NCI-H1417 (cell line): ENCODE data around the gene MYO1C.
"Not testable (repeated sequence)": the region's sequence is repeated elsewhere in the genome, so short reads cannot be mapped to it uniquely, and the experiment has no call there.

Experiments used
- DNase-seq, 3 experiments: peaks; one replicate each; lab custom pipeline; 2025; lab: John Stamatoyannopoulos, UW

Gene MYO1C

DNA sequence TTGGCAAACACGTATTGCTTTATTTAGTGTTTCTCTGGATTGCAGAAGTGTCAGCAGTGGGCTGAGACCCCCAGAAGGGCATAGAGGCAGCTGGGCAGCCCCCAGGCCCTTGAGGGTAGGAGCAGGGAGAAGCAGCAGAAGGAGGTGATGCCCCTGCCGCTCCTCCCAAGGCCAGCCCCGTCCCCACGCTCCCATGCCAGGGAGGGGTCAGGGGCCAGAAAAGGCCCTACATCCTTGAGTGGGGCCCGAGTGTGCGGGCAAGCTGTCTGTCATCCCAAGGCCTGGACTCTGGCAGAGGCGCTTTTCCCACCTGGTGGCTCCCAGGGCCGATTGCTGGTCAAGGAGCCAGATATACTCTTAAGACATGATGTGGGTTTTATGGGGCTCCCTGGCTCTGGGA is 28.3 kb downstream of the MYO1C start:
- no peak for DNase-seq

DNA sequence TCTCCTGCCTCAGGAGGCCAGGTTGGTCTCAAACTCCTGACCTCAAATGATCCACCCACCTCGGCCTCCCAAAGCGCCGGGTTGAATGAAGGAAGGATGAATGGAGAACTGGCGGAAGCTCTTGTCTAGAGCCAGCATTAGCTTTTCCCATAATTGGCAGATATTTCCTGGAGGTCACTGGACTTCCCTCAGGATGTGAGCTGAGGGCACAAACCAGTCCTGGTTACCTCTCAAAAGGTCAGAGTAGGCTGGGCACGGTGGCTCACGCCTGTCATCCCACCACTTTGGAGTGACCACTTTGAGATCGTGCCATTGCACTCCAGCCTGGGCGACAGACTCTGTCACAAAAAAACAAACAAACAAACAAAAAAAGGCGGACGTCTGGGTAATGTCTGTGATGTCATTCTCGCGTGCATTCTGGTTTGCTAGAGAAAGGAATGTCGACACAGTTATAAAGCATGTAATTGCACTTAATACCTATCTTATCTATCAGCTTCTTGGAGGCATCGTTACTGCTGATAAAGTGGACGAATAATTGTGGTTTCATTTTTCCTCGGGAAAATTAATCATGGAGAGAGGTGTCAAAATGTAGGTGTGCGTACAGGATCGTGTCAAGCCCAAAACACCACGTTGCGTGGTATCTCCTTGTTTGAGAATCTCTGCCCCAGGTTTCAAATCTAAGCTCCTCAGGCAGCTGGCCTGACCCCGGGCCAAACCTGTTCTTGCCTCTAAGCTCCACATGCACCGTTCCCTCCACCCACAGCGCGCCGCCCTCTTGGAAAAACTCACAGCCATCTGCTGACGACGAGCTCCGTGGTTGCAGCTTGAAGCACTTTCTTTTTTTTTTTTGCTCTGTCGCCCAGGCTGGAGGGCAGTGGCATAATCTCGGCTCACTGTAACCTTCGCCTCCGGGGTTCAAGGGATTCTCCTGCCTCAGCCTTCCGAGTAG is 30.0 kb downstream of the MYO1C start:
- DNase-seq = peak in 2 of 3 experiments; percentile 3 to 19

DNA sequence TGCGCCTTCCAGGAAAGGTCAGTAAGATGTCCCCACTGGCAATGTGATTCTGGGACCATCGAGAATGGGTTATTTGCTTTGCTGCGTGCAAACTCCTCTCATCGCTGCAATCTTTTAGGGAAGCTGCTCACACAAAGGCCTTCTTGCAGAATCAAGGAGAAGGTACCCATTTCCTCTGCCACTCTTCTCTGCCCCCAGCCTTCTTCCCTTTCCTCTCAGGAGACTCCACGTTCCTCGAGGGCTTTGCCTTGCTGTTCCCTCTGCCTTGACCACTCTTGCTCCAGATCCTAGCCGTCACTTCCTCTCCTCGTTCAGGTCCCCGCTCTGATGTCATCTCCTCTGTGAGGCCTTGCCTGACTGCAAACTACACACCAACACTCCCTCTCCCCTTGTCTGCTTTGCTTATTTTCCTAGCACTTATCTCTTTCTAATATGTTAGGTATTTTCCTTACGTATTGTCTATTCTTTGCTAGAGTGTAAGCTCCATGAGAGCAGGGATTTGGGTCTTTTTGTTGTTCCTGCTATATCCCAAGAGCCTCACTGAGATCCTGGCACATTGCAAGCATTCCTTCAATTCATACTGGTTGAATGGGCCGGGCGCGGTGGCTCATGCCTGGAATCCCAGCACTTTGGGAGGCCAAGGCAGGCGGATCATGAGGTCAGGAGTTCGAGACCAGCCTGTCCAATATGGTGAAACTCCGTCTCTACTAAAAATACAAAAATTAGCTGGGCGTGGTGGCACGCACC is 31.1 kb downstream of the MYO1C start:
- no peak for DNase-seq

DNA sequence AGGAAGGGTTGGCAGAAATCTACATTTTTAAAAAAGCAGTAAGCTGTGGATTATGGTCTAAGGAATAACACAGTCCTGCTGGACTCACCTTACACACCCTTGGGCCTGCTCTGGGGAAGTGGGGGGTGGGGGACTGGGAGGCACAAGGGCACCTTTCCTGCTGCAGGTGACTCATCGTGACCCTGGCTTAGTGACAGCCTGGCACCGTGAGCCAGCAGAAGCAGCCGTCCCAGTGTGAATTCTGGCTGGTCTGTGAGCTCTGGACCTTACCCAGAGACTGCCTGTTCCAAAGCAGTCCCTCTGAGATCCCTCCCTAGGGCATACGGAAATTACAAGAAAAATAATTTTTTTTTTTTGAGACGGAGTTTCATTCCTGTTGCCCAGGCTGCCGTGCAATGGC is 32.3 kb downstream of the MYO1C start:
- DNase-seq = no peak

DNA sequence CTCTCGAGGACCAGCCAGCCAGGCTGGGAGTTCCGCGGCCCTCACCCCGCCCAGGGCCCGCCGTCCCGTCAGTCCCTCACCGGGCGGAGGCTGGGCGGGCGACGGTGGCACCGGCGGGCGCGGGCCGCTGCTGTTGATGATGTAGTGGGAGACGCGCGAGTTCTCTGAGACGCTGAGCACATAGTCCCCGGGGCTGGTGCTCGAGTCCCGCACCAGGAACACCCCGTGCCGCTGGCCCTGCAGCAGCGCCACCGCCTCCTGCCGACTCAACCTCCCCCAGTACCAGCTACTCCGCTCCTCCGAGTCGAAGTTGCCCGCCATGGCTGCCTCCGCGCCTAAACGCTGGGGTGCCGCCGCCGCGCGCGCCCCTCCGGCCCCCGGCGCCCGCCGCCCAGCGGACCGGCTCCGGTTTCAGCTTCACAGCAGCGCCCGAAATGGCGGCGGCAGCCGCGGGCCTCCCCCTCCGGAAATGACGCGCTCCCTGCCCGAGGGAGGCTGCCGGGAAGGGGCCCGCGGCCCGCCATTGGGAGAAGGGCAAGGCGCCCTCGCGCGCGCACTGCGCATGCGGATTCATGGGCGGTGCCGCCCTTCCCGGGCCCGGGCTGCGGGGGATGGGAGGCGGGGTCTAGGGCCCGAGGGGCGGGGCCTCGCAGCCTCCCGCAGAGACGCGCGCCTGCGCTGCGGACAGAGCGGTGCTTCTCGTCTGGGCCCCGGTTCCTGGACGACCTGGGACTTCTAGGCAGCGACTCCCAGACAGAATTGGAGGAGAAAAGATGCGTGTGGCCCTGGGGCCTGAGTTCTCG is 36.5 kb downstream of the MYO1C start, which contains the start of gene CRK:
CRK (minus strand) TSS at position 436 of the 803 bp plus-strand sequence; CDS start at position 321, 115 bp downstream.
- DNase-seq = peak; percentile 92 to 93 (median 93)

DNA sequence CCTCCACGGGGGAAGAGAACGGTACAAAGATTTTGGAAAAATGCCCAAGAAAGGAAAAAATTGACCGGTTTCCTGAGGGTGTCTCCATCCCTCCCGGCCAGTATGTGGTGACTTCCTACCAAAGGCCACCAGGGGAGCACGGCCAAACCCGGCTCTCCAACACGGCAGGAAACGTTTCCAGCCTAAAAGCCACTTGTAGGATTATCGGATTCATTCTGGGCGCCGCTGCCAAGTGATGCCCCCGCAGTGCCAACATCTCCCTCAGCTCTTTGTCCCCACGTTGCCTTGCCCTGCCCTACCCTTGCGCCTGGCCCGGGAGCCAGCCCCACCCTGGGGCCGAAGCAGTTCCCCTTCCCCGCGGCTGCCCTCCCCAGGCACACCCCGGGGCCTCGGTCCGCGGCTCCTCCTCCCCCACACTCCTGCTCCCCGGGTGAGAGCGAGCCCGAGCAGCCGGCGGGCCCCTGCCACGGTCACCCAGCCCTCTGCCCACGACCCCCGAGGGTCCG is 37.1 kb downstream of the MYO1C start:
- peak; percentile 16 to 60 (median 53) for DNase-seq

DNA sequence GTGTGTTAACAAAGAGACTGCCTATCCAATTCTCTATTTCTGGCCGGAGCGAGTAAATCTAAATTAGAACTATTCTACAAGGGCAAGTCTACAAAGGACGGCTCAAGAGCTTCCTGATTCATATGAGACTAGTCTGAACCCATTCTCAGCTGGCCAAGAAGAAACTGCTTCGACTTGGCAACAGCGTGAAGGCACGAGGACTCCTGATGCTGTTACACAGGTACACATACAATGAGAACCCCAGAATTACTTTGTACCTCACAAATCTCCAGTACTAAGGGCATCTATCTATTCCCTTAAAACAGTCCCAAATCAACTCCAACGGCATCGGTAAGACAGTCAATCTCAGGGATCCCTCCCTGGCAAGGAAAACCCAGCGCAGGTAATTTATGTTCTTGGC is 37.9 kb downstream of the MYO1C start:
- no peak for DNase-seq

DNA sequence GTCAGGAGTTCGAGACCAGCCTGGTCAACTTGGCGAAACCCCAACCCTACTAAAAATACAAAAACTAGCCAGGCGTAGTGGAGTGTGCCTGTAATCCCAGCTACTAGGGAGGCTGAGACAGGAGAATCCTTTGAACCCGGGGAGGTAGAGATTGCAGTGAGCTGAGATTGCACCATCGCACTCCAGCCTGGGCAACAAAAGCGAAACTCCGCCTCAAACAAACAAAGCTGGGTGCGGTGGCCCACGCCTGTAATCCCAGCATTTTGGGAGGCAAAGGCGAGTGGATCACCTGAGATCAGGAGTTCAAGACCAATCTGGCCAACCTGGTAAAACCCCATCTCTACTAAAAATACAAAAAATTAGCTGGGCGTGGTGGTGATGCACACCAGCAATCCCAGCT is 38.8 kb downstream of the MYO1C start:
- DNase-seq = not testable (repeated sequence)

DNA sequence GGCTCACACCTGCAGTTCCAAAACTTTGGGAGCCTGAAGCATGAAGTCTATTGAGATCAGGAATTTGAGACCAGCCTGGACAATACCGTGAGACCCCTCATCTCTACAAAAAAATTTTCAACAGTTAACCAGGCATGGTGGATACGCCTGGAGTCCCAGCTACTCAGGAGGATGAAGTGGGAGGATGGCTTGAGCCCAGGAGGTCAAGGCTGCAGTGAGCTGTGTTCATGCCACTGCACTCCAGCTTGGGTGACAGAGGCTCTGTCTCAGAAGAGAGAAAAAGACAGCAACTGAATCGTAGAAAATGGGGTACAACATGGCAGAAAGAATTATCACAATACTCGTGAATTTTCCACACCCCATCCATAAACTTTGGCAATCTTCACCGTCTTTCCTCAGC is 39.6 kb downstream of the MYO1C start:
- DNase-seq = no peak

DNA sequence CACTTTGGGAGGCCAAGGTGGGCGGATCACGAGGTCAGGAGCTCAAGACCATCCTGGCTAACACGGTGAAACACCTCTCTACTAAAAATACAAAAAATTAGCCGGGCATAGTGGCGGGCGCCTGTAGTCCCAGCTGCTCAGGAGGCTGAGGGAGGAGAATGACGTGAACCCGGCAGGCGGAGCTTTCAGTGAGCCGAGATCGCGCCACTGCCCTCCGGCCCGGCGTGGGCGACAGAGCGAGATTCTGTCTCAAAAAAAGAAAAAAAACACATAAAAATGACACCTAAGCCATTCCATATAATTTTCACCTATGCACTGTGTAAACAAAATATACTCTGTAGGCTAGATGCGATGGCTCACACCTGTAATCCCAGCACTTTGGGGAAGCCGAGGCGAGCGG is 42.2 kb downstream of the MYO1C start:
- DNase-seq = not testable (repeated sequence)

DNA sequence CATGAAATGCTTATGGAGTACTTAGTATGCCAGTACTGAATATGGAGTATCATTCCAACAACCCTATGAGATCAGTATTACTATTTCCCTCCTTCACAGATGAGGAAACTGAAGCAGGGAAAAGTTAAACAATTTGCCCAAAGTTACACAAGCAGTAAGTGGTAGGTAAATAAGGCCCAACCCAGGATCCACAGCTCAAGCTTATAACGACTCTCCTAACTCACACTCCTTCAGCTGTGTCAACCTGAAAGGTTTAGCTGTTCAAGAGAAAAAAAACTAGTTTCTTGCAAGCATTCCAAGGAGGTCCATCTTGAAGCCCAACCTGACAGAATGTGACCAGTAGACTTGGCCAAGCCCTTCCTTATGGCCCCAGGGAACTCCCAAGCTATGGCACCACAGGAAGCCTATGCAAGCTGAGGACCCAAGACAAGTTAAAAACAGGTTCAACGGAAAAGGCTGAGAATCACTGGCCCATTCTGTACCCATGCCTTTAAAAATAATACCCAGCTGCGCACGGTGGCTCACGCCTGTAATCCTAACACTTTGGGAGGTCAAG is 43.0 kb downstream of the MYO1C start:
- no peak for DNase-seq

DNA sequence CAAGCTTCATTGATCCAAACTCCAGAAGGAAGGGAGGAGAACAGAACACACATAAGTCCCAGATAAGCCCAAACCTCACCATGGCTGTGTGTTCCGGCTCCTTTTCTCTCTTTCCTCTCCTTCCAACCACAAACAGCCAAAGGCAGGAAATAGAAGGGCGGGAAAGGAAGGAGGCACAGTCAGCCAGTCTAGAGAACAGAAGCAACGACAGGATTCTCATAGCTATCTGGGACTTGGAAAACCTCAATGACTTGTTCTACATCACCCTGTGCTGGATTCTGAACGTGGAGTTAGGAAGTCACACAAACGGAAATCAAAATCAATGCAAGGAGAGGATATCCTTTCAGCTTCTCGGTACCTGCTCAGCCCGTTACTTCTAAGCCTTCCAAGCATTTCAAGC is 45.4 kb downstream of the MYO1C start:
- no peak for DNase-seq

DNA sequence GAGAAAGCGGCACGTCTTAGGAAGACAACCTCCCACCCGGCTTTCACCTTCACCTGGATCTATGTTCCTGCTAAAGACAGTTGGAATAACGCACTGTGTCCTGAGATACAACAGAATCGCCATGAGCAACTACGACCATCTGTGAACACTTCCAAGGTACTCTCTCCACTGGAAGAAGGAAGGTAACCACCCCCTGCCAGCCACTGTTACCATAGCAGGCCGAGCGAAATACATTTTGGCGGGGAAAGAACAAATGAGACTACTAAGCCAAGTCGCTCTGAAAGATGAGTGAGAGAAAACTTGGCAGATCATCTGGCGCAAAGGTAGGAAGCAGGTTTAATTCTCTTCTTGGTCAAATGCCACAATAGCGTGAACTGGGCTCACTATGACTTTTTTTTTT is 46.3 kb downstream of the MYO1C start:
- DNase-seq = no peak

DNA sequence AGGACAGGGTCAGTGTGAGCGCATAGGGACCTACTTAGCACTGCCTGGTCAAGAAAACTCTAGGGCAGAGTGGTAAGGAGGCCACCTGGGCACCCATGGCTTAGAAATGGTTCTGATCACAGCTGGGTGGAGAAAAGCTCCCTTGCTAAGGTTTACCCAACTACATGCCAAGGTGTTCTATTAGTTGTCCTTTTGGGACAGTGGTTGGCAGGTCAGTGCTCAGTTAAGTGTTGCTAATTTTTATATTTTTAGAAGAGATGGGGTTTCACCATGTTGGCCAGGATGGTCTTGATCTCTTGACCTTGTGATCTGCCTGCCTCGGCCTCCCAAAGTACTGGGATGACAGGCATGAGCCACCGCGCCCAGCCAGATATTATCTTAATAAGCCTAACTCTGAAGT is 46.8 kb downstream of the MYO1C start:
- not testable (repeated sequence) for DNase-seq

DNA sequence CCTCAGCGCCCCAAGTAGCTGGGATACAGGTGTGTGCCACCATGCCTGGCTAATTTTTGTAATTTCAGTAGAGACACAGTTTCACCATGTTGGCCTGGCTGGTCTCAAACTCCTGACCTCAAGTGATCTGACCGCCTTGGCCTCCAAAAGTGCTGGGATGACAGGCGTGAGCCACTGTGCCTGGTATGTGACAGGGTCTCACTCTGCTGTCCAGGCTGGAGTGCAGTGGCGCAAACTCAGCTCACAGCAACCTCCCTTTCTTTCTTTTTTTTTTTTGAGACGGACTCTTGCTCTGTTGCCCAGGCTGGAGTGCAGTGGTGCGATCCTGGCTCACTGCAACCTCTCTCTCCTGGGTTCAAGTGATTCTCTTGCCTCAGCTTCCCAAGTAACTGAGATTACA is 49.8 kb downstream of the MYO1C start:
- not testable (repeated sequence) for DNase-seq

DNA sequence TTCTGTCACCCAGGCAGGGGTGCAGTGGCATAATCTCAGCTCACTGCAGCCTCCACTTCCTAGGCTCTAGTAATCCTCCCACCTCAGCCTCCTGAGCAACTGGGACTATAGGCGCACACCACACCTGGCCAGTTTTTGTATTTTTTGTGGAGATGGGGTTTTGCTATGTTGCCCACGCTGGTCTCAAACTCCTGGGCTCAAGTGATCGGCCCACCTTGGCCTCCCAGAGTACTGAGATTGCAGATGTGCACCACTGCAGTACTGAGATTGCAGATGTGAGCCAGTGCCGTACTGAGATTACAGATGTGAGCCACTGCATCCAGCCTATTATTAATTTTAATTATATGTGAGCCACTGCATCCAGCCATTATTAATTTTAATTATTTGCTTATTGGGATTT is 50.3 kb downstream of the MYO1C start:
- no peak for DNase-seq

DNA sequence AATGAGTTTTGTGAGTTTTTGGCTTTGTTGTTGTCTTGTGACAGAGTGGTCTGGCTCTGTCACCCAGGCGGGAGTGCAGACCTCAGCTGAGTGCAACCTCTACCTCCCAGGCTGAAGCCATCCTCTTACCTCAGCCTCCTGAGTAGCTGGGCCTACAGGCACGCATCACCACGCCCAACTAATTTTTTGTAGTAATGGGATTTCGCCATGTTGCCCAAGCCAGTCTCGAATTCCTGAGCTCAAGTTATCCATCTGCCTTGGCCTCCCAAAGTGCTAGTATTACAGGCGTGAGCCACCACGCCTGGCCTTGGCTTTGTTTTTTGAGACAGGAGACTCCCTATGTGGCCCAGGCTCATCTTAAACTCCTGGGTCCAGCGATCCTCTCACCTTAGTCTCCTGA is 51.6 kb downstream of the MYO1C start:
- DNase-seq = no peak

DNA sequence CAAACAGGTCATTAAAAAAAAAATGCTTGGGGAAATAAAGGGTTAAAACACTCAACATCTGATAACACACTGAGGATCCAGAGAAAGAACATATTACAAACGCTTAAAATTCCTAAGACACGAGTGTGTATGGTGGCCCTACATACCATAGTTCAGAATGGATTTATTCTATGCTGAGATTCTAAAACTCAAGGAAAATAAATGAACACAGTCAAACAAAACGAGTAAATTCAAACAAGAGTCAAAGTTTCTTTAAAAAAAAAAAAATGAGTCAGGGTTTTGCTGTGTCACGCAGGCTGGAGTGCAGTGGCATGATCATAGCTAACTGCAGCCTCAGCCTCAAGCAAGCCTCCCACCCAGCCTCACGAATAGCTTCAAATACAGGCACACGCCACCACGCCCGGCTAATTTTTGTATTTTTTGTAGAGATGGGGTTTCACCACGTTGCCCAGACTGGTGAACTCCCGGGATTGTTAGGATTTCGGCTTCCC is 53.8 kb downstream of the MYO1C start:
- DNase-seq = no peak

DNA sequence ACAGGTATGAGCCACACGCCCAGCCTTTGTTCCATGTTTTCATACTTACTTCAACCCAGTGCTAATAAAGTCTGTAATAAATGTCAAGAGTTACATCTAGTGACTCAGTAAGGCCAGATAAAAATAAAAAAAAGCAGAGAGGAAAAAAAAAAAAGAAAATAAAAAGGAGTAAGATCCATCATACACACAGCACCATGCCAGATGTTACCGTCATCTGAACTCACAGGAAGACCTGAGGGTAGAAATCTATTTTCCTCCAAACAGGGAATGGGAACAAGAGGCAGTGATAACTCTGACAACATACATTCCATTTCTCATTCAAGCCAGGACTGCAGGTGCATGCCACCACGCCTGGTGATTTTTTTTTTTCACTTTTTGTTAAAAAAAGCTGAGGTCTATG is 57.2 kb downstream of the MYO1C start:
- DNase-seq = no peak

DNA sequence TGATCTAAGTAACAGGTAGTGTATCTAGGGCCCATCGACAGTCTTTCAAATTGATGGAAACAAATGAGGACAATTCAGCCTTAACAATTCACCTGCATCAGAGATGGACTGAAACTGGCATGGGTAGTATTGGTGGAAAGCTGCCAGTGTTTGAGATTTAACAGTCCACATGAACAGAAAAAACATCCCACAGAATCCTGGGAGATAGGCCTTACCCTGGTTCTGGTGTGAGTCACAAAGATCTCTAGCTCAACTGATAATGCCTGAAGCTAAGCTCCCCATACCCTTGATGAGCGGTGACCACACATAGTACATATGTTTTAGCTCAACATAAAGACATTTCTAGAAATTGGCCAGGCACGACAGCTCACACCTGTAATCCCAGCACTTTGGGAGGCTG is 58.3 kb downstream of the MYO1C start:
- DNase-seq = no peak

DNA sequence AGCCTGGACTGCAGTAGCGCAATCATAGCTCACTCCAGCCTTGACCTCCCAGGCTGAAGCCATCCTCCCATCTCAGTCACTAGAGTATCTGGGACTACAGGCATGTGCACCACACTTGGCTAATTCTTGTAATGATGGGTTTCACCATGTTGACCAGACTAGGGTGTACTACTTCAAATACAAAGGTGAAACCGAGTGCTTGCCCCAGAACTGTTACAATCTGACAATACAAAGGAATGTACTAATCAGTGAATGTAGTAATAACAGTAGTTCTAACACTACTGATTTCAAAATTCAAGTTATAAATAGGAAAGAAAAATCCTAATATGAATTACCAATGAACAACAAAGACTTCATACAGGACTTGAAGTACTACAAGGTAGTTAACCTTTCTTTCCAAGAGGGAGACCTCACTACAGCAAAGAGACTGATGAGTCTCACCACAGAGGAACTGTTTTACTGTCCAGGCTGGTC is 60.8 kb downstream of the MYO1C start:
- no peak for DNase-seq
